Islet precursor cell (in vitro differentiated cells): ENCODE data around the gene SAMD7.

ENCODE experiments used
- DNase-seq: peaks from one replicate; pipeline ENCODE4 v3.0.0-alpha.2; 2018

The SAMD7 gene, protein sequence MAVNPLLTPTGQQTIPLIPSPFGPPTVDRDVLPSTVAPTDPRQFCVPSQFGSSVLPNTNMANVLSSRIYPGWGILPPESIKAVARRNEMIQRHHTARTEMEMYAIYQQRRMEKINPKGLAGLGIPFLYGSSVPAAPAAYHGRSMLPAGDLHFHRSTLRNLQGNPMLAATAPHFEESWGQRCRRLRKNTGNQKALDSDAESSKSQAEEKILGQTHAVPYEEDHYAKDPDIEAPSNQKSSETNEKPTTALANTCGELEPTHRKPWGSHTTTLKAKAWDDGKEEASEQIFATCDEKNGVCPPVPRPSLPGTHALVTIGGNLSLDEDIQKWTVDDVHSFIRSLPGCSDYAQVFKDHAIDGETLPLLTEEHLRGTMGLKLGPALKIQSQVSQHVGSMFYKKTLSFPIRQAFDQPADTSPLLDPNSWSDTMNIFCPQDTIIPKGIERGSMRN

GRCh38 chr3:169911272-169911671 is at the start of gene SAMD7:
TSS of gene SAMD7 (plus strand) at chr3:169911572. CDS start at chr3:169919499, 7,927 bp downstream.
- no peak for DNase-seq

- DNase-seq, result peak; percentile 87
These were observed 49.5 kb upstream of the SAMD7 start for GRCh38 chr3:169861871-169862270.

DNA sequence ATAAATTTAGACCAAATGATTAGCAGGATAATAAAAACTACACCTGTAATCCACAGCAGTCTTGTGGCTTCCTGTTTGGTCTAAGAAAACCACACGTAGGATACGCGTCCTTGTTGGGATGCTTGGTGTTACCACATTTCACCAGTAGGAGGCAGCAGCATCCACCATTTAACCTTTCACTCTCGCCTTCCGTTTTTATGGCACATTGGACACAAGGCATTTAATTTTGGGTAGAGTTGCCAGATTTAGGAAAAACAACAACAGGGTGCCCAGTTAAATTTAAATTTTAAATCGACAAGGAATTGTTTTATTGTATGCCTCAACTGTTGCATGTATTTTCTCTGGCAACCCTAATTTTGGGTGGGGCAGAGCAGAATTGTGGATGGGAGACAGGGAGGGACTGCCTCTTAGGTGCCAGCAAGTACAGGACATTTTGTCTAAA is 47.9 kb upstream of the SAMD7 start:
- DNase-seq, result peak; percentile 80

DNA sequence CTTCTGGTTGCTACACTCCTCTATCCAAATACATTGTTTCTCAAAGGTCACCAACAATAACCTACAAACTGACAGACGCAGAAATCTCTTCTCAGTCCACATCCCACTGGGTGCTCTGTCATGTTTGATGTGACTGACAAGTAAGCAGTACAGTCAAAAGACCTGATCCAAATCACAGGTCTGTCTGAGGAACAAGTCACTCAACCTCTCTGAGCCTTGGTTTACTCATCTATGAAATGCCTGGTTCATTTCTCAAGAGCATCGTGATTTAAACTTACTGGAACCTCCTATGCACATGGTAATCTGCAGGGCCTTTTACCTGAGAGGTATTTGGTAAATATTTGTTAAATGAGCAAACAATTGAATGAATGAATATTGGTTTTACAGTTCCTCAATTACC is 47.1 kb upstream of the SAMD7 start:
- DNase-seq, result no peak

DNA sequence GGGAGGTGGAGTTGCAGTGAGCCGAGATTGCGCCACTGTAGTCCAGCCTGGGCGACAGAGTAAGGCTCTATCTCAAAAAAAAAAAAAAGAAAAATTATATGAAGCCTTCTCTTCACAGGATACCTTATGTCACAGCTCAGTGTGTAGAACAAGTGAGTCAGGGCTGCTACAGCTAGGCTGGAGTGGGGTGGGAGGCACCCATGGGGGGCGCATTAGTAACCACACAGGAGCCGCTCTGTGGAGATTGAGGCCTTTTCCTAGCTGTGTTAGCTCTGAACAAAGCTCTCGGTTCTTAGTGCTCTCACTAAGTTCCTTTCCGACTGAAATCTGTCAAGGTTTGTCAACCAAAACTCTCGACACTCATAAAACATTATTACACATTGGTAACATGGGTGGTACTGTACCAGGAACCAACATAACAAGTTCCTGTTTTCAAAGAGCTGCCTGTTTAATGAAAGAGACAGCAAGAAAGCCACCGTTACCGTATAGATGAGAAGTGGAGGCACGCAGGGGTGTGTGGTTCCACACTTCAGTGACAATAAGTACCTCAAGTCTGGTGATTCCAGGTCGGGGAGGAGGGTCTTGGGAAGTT is 46.1 kb upstream of the SAMD7 start:
- DNase-seq, result no peak

DNA sequence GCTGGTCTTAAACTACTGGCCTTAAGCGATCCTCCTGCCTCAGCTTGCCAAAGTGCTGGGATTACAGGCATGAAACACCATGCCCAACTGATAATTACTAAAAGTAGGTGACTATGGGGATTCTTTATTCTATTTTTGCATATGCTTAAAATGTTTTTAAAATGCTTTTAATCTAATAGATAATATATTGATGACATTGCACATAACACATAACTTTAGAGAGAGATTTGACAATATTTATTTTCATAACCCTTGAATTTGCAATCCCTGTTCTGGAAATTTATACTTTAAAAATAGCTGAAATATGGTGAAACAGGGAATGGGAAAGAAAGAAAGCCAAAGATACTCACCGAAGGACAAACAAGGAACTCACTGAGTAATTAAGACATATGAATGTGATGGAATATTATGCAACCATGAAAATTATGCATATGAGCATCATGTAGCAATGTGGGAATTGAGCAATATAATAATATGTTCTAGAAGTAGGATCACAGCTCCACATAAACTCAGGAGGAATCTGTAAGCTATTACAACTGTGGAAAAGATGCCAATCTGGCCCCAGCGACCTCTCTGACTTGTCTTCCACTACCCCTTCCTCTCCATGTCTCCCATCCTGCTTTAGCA is 43.7 kb upstream of the SAMD7 start:
- DNase-seq, result no peak

DNA sequence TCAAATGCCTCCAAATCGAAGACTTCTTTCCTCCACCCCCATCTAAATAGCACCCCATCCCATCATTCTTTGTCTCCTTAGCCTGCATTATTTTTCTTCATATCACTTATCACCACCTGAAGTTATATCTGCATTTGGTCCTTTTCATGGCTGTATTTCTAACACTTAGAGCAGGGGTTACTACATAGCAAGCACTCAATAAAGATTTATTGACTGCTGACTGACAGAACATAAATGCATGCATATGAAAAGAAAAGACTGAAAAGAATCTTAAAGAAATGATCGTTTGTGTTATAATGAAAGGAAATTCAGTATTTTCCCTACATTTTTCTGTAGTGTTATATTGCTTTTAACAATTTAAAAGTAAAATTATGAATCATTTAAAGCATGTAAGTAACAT is 43.0 kb upstream of the SAMD7 start:
- DNase-seq, result no peak

- no peak for DNase-seq
These were observed 41.7 kb upstream of the SAMD7 start, which contains the start of gene LRRC31 for GRCh38 chr3:169869484-169870220. TSS of gene LRRC31 (minus strand) at chr3:169869935. CDS start at chr3:169869807, 128 bp downstream.

DNA sequence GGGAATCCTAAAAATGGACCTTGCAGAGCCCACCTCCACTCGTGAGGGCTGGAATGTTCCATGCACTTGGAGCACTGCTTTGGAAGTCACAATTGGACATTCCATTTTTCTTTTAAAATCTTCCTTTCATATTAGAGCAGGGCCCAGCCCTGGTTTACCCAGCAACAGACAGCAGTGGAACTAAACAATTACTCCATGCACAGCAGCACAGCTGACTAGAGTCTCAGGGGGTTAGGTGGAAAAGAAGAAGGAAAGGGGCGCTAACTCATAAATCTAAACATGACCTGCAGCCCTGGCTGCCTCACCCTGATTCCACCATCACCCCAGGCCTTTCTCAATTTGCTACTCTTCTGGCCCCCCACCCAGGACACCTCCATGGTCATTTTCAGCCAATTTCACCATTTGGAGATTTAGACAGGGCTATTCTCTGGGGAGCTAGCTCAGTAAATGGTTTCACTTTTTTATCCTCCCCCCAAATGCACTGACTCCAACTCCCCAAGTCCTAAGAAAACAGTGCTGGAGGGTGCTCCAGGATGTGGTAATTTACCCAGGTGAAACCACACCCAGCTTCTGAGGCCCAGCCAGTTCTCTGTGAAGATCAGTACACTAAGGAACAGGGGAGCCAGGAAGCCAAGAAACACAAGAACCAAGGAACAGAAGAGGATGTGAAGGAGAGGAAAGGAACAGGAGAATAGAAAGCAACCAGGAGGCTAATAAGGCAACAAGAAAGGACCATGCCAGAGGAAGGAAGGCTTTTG is 40.1 kb upstream of the SAMD7 start:
- no peak for DNase-seq

DNA sequence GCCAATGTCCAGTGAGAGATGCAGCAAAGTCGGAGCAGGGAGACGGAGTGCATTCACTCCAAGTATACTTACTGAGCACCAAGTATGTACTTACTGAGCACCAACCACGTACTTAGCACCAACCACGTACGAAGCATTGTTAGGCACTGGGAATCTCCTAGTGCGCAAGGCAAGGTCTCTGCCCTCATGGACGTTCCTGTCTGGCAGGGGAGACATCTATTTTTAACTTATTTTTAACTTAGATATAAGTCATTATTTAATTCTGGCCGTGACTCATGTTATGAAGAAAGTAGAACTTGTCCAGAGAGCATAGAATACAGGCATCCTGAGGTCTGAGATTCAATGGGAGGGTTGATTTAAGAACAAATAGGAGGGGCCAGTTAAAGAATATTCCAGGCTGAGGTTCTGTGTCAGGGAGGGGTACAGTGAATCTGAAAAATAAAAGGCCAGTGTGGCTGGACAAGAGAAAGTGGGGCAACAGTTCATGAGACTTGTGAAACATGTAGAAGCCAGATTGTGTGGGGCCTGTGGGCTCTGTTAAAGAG is 32.3 kb upstream of the SAMD7 start:
- no peak for DNase-seq

GRCh38 chr3:169879845-169880575 is 31.4 kb upstream of the SAMD7 start:
- DNase-seq, result no peak

- DNase-seq, result no peak
These were observed 30.7 kb upstream of the SAMD7 start for GRCh38 chr3:169880576-169881250.

DNA sequence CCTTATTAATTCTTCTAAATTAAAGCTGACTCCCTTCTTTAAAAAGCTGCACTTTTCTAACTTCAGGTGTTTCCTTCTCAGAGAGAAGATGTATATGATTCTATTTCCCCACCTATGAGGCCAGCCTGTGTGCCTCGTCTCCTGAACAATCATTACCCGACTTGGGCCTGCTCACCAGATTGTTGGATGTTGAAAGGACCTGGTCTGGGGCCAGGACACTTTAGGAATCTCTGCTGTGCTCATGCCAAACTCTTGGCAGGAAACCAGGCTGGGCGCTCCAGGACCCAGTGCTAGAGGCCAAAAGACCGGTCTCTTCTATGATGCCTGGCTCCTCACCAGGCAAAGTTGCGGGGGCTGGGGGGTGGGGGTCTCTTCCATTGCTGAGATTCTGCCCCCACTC is 24.7 kb upstream of the SAMD7 start:
- no peak for DNase-seq

GRCh38 chr3:169891886-169892285 is 19.5 kb upstream of the SAMD7 start:
- no peak for DNase-seq

- no peak for DNase-seq
These were observed 17.3 kb upstream of the SAMD7 start for GRCh38 chr3:169894110-169894509.

DNA sequence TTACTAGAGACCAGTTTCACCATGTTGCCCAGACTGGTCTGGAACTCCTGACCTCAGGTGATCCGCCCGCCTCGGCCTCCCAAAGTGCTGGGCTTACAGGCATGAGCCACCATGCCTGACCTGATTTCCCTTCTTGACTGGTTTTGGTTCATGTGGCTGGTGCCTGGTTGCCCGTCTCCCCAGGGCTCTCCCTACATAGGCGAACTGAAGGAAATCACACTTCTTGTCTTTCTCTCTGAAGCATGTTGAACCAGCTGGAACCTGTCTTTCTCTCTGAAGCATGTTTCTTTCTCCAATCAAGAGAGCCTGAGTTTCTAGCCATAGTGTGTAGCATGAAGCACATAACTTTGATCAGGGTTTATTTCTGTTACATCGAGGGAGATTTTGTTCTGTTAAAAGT is 16.3 kb upstream of the SAMD7 start:
- DNase-seq, result no peak

GRCh38 chr3:169897284-169897683 is 14.1 kb upstream of the SAMD7 start:
- no peak for DNase-seq

DNA sequence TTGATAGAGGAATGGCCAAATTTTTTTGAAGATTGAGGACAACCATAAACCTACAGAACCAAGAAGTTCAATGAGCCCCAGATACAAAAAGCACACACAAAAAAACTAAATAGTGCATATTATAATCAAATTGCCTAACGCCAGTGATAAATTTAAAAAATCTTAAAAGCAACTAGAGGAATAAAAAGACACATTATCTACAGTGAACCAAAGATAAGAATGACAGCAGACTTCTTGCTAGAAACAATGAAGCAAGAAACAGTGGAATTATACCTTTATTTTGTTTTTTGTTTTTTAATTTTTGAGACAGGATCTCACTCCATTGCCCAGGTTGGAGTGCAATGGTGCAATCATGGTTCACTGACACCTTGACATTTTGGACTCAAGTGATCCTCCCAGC is 9.9 kb upstream of the SAMD7 start:
- no peak for DNase-seq

GRCh38 chr3:169905404-169905803 is 6.0 kb upstream of the SAMD7 start:
- DNase-seq, result no peak

DNA sequence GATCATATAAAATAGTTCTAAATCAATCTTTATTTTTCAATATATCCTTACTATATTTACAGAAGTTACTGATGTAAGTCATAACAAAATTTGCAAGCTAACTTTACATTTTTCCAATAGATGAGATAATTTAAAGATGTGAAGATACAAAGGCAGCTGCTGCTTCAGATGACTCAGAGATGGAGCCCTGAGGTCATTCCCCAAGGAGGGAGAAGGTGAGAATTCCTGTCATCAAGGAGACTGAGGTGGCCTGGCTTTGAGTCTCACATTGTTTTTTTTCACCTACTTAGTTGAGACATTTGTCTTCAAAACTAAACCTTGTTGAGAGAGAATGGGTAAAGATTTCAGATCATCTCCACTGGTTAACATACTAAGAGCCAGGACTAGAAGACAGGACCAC is 3.9 kb upstream of the SAMD7 start:
- peak; percentile 67 for DNase-seq

- no peak for DNase-seq
These were observed 3.4 kb upstream of the SAMD7 start for GRCh38 chr3:169907944-169908343.
